A549 (cell line): ENCODE results near the gene CHPF2. TPM values are rescaled to one million over a fixed set of nuclear protein-coding genes. Genes with fewer than 3 reads are reported as not detected.

Experiments used
- ATAC-seq, 2 experiments: fragments of 200-7000 bp in 1 of 2; fragments of >200 bp in 1 of 2; cut with Nextera tagmentation in 1 of 2; cut with Tn5 transposase in 1 of 2; 3 replicates each; pipeline versions ENCODE4 v1.8.0 to v1.9.1; 2018 to 2020; ENCODE audit warnings: mild to moderate bottlenecking in 1 of 2, moderate library complexity in 1 of 2
- CTCF ChIA-PET: fragments of 300-600 bp; sonication (Branson Sonifier 250); formaldehyde crosslinking; extraction: SDS; loops from one replicate; lab custom pipeline; 2021; ENCODE audit warnings: antibody characterized with exemption, inconsistent platforms; lab: Yijun Ruan, JAX
- POLR2A ChIA-PET: fragments of 350-600 bp; formaldehyde crosslinking; extraction: SDS; loops from one replicate; lab custom pipeline; 2021; ENCODE audit warnings: antibody characterized with exemption, inconsistent platforms; lab: Yijun Ruan, JAX
- DNase-seq, 2 experiments: peaks; one replicate each; pipeline versions ENCODE4 v3.0.0 to v3.0.0-alpha.2; 2011 to 2016; ENCODE audit warnings: low read depth in 1 of 2, low spot score in 1 of 2
- FAIRE-seq: peaks from 2 replicates; lab custom pipeline; 2011; peaks lifted over from hg19 to GRCh38; lab: Jason Lieb, UNC
- H3K27ac ChIP-seq, 2 experiments: fragments of >200 bp; sonication (Bioruptor Twin); formaldehyde crosslinking; 3 replicates each; pipeline ENCODE4 v1.5.1; 2016 to 2017
- H3K4me1 ChIP-seq: fragments of >200 bp; sonication (Bioruptor Twin); formaldehyde crosslinking; 3 replicates; pipeline ENCODE4 v1.6.1; 2016
- H3K4me2 ChIP-seq: fragments of >200 bp; sonication (Bioruptor Twin); formaldehyde crosslinking; 3 replicates; pipeline ENCODE4 v1.6.1; 2016
- H3K4me3 ChIP-seq: fragments of >200 bp; sonication (Bioruptor Twin); formaldehyde crosslinking; 3 replicates; pipeline ENCODE4 v1.5.1; 2016
- H3K9me3 ChIP-seq: fragments of >200 bp; sonication (Bioruptor Twin); formaldehyde crosslinking; 3 replicates; pipeline ENCODE4 v1.6.1; 2016
- BHLHE40 ChIP-seq: IDR thresholded peaks from 2 replicates; pipeline ENCODE4 v1.6.1; 2012; ENCODE audit warnings: low read depth, low read length, inconsistent platforms
- CBX2 ChIP-seq: fragments of 200-600 bp; sonication (generic); IDR thresholded peaks from 2 replicates; pipeline ENCODE4 v1.6.1; 2016; ENCODE audit warnings: low read depth, mild to moderate bottlenecking, borderline replicate concordance
- CHD2 ChIP-seq: fragments of 150-350 bp; IDR thresholded peaks from 2 replicates; pipeline ENCODE4 v1.6.1; 2014; ENCODE audit warnings: low read length; ENCODE audit not compliant: partially characterized antibody
- CHD4 ChIP-seq: fragments of 200-600 bp; sonication (generic); IDR thresholded peaks from 2 replicates; pipeline ENCODE4 v1.6.1; 2016; ENCODE audit warnings: antibody characterized with exemption, mild to moderate bottlenecking, borderline replicate concordance
- CTCF ChIP-seq: fragments of >200 bp; sonication (Bioruptor Twin); formaldehyde crosslinking; IDR thresholded peaks from 3 replicates; pipeline ENCODE4 v1.5.1; 2016
- E2F6 ChIP-seq: IDR thresholded peaks from 2 replicates; pipeline ENCODE4 v1.6.1; 2012; ENCODE audit warnings: low read depth, borderline replicate concordance
- EHF ChIP-seq: fragments of 250-450 bp; sonication (Bioruptor Pico); IDR thresholded peaks from 2 replicates; pipeline ENCODE4 v1.5.0; 2020; ENCODE audit warnings: mild to moderate bottlenecking
- EHMT2 ChIP-seq: fragments of 200-600 bp; sonication (generic); IDR thresholded peaks from 2 replicates; pipeline ENCODE4 v1.6.1; 2016; ENCODE audit warnings: antibody characterized with exemption, low read depth, mild to moderate bottlenecking, moderate library complexity
- FOSB ChIP-seq: fragments of 250-450 bp; sonication (Bioruptor Pico); IDR thresholded peaks from 2 replicates; pipeline ENCODE4 v1.5.0; 2020; ENCODE audit warnings: mild to moderate bottlenecking, moderate library complexity
- GATA3 ChIP-seq: IDR thresholded peaks from 2 replicates; pipeline ENCODE4 v1.6.1; 2012; ENCODE audit warnings: borderline replicate concordance
- HDAC2 ChIP-seq: fragments of 200-600 bp; sonication (generic); IDR thresholded peaks from 2 replicates; pipeline ENCODE4 v1.6.1; 2016
- HES2 ChIP-seq: fragments of >200 bp; sonication (Bioruptor Twin); formaldehyde crosslinking; IDR thresholded peaks from 2 replicates; pipeline ENCODE4 v1.6.1; 2016
- JUNB ChIP-seq: fragments of >200 bp; sonication (Bioruptor Twin); formaldehyde crosslinking; IDR thresholded peaks from 2 replicates; pipeline ENCODE4 v1.6.1; 2016
- KDM1A ChIP-seq: fragments of 200-600 bp; sonication (generic); IDR thresholded peaks from 2 replicates; pipeline ENCODE4 v1.6.1; 2016; ENCODE audit warnings: low read depth, mild to moderate bottlenecking
- NFE2L2 ChIP-seq: fragments of 150-350 bp; conservative IDR thresholded peaks from 2 replicates; pipeline ENCODE4 v1.6.1; 2014; ENCODE audit warnings: low read length
- NPAS2 ChIP-seq: fragments of 250-450 bp; sonication (Bioruptor Pico); IDR thresholded peaks from 2 replicates; pipeline ENCODE4 v1.8.0; 2022; ENCODE audit warnings: mild to moderate bottlenecking, moderate library complexity, borderline replicate concordance
- PHF8 ChIP-seq: fragments of 200-600 bp; sonication (generic); IDR thresholded peaks from 2 replicates; pipeline ENCODE4 v1.6.1; 2016; ENCODE audit warnings: low read depth, mild to moderate bottlenecking, antibody characterized with exemption, moderate library complexity, borderline replicate concordance
- POLR2AphosphoS2 ChIP-seq: conservative IDR thresholded peaks from 2 replicates; pipeline ENCODE4 v1.6.1; 2012; ENCODE audit warnings: low read length, improper control_type of control experiment, inconsistent platforms
- SMC3 ChIP-seq: fragments of >200 bp; sonication (Bioruptor Twin); formaldehyde crosslinking; IDR thresholded peaks from 3 replicates; pipeline ENCODE4 v1.6.1; 2018; ENCODE audit warnings: inconsistent platforms
- SREBF2 ChIP-seq: fragments of 450-650 bp; IDR thresholded peaks from 2 replicates; pipeline ENCODE4 v1.6.1; 2014; ENCODE audit warnings: mild to moderate bottlenecking, moderate library complexity
- ZFP36 ChIP-seq: fragments of 450-650 bp; IDR thresholded peaks from 2 replicates; pipeline ENCODE4 v1.6.1; 2014; ENCODE audit warnings: borderline replicate concordance; ENCODE audit not compliant: partially characterized antibody
- WGBS: methylation state at CpG from one replicate; pipeline ENCODE4 v1.1.6; 2017; ENCODE audit errors: missing lambda C conversion rate; 5-methylcytosine and 5-hydroxymethylcytosine counted together
- polyA plus RNA-seq, 4 experiments: library from polyadenylated mRNA; depleted of rRNA in 3 of 4; stranded (reverse); fragments of >200 nt; fragmentation: RNase III in 1 of 4; extraction: RNeasy Plus Mini Kit Qiagen cat#74134 plus additional on column Dnase treatment in 1 of 4; gene quantifications; 2 replicates in 3 of 4; 3 replicates in 1 of 4; pipeline ENCODE4 v1.2.3, GENCODE V29; 2011 to 2017
- TF ChIP-seq, protein P1 (sequence below): IDR thresholded peaks from 2 replicates; pipeline ENCODE4 v1.6.1; 2012

CHPF2 gene
- polyA plus RNA-seq, 2 of the 4 experiments (the other 2 are of a cell fraction) = 14.9 to 29.6 TPM

DNA sequence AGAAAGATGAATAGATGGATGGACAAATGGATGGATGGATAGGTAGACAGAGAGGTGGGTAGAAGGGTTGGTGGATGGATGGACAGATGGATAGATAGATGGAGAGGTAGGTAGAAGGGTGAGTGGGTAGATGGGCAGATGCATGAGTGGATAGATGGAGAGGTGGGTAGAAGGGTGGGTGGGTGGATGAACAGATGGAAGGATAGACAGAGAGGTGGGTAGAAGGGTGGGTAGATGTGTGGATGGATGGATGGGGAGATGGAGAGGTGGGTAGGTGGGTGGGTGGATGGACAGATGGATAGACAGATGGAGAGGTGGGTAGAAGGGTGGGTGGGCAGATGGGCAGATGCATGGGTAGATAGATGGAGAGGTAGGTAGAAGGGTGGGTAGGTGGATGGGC, 34.4 kb upstream of the CHPF2 start (continued):
- TF ChIP-seq, protein P1, sequence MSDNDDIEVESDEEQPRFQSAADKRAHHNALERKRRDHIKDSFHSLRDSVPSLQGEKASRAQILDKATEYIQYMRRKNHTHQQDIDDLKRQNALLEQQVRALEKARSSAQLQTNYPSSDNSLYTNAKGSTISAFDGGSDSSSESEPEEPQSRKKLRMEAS = no peak
- TF ChIP-seq HDAC2 = no peak
- no peak for TF ChIP-seq KDM1A

GRCh38 chr7:151198945-151199848, 33.1 kb upstream of the CHPF2 start:
- DNase-seq (no peak), ATAC-seq (no peak), FAIRE-seq (no peak)
- H3K9me3 ChIP-seq = no peaks in the 10 kb centered on the region
- WGBS = 56% methylated on average over 28 of the region's 30 CpGs
- POLR2A ChIA-PET = no interaction called here
- no peak for TF ChIP-seq CBX2
- TF ChIP-seq EHF (CRISPR knock-in tag) = no peak
- no peak for TF ChIP-seq CTCF
- H3K27ac ChIP-seq = no peak overlapping the region
- H3K4me1 ChIP-seq = no peaks in the 10 kb centered on the region
- H3K4me3 ChIP-seq = no peak overlapping the region
- no peak overlapping the region for H3K4me2 ChIP-seq
- CTCF ChIA-PET = interaction anchor here (1.5 to 2.4 kb wide), 2 partner anchors 45 to 75 kb away, joined by 6 to 7 read pairs; no protein-coding TSS in a partner anchor

- WGBS = 23% methylated on average over 3 of the region's 3 CpGs
Observed at GRCh38 chr7:151201344-151201743, 30.9 kb upstream of the CHPF2 start.

GRCh38 chr7:151201751-151202150, 30.5 kb upstream of the CHPF2 start:
- Histone ChIP-seq H3K9me3 (no peaks in the 10 kb centered on the region), H3K4me3 (no peak overlapping the region), H3K27ac (no peak overlapping the region), H3K4me1 (no peaks in the 10 kb centered on the region), H3K4me2 (no peak overlapping the region)
- POLR2A ChIA-PET = no interaction called here
- no peak for DNase-seq
- CTCF ChIA-PET = no interaction called here
- TF ChIP-seq SMC3 (no peak), ZFP36 (no peak), EHMT2 (no peak), HES2 (no peak), NFE2L2 (no peak), SREBF2 (no peak), CHD4 (no peak), JUNB (no peak), BHLHE40 (no peak), E2F6 (no peak), FOSB (CRISPR knock-in tag) (no peak), NPAS2 (CRISPR knock-in tag) (no peak), GATA3 (no peak)
- whole genome bisulfite sequencing = 36% methylated on average over 4 of the region's 4 CpGs
- ATAC-seq = no peak
- FAIRE-seq = no peak

More at GRCh38 chr7:151201344-151201743, 30.9 kb upstream of the CHPF2 start:
- H3K4me1 ChIP-seq = no peaks in the 10 kb centered on the region
- no peak for DNase-seq
- ChIA-PET CTCF (no interaction called here), POLR2A (no interaction called here)
- TF ChIP-seq PHF8 (no peak), CHD2 (no peak), POLR2AphosphoS2 (no peak), KDM1A (no peak)
- H3K4me2 ChIP-seq = no peak overlapping the region
- H3K27ac ChIP-seq = no peak overlapping the region
- ATAC-seq = no peak
- no peaks in the 10 kb centered on the region for H3K9me3 ChIP-seq
- FAIRE-seq = no peak
- no peak overlapping the region for H3K4me3 ChIP-seq
